ENCODE measurements around the gene CELA2A.

- TF ChIP-seq, protein P1, sequence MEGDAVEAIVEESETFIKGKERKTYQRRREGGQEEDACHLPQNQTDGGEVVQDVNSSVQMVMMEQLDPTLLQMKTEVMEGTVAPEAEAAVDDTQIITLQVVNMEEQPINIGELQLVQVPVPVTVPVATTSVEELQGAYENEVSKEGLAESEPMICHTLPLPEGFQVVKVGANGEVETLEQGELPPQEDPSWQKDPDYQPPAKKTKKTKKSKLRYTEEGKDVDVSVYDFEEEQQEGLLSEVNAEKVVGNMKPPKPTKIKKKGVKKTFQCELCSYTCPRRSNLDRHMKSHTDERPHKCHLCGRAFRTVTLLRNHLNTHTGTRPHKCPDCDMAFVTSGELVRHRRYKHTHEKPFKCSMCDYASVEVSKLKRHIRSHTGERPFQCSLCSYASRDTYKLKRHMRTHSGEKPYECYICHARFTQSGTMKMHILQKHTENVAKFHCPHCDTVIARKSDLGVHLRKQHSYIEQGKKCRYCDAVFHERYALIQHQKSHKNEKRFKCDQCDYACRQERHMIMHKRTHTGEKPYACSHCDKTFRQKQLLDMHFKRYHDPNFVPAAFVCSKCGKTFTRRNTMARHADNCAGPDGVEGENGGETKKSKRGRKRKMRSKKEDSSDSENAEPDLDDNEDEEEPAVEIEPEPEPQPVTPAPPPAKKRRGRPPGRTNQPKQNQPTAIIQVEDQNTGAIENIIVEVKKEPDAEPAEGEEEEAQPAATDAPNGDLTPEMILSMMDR (IDR thresholded peaks at IDR 0.05), result no peak
- TF ChIP-seq POLR2A (IDR thresholded peaks at IDR 0.05), result peak in 1 of 2 donors; percentile 34
Measured at GRCh38 chr1:15425521-15425920, 31.0 kb upstream of the CELA2A start.

Data from Peyer's patch (tissue), 4 donors.